HG03039 (cell line): ENCODE measurements around the gene PRDX2.

Experiments used
- ATAC-seq: cut with Tn5 transposase; IDR thresholded peaks from one replicate; pipeline ENCODE4 v1.9.1; 2021; ENCODE audit warnings: mild to moderate bottlenecking, moderate library complexity; ENCODE audit not compliant: unreplicated experiment

Gene PRDX2

DNA sequence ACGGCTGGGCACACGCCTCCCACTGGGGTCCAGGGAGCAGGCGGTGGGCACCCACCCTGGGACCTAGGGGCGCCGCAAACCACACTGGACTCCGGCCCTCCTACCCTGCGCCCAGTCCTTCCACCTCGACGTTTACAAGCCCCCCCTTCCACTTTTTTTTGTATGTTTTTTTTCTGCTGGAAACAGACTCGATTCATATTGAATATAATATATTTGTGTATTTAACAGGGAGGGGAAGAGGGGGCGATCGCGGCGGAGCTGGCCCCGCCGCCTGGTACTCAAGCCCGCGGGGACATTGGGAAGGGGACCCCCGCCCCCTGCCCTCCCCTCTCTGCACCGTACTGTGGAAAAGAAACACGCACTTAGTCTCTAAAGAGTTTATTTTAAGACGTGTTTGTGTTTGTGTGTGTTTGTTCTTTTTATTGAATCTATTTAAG lies 8.7 kb downstream of the PRDX2 start:
- ATAC-seq: no peak

- ATAC-seq: no peak
These were observed 9.3 kb downstream of the PRDX2 start for GRCh38 chr19:12792051-12792852.

- peak; percentile 25 for ATAC-seq
These were observed 10.1 kb downstream of the PRDX2 start, which contains the start of gene JUNB for GRCh38 chr19:12791345-12792050. Gene JUNB, plus strand, starts transcription at chr19:12791486. Its CDS starts 286 bp downstream, at chr19:12791772.

GRCh38 chr19:12790628-12791344 lies 10.8 kb downstream of the PRDX2 start:
- no peak for ATAC-seq

GRCh38 chr19:12789904-12790619 lies 11.5 kb downstream of the PRDX2 start:
- ATAC-seq: peak; percentile 27

GRCh38 chr19:12789098-12789903 lies 12.3 kb downstream of the PRDX2 start:
- ATAC-seq: no peak

DNA sequence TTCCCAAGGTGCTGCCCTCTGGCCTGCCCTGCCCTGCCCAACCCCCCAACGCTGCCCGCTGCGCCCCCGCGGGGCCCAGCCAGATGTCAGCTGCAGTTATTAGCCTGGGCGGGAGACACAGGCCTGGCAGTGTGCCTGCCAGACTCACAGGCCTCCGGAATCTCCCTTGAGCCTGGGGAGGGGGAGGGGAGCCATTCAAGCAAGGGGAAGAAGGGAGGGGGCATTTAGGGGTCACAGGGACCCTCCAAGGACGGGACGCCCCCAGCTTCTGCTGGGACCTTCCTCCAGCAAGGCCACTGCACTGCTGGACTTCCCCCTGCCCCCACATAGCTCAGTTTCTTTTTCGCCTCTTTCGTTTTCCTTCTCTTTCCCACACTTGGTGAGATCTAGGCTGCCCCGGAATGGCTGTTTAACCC lies 12.9 kb downstream of the PRDX2 start:
- ATAC-seq: no peak

GRCh38 chr19:12788042-12788681 lies 13.4 kb downstream of the PRDX2 start:
- ATAC-seq: no peak

DNA sequence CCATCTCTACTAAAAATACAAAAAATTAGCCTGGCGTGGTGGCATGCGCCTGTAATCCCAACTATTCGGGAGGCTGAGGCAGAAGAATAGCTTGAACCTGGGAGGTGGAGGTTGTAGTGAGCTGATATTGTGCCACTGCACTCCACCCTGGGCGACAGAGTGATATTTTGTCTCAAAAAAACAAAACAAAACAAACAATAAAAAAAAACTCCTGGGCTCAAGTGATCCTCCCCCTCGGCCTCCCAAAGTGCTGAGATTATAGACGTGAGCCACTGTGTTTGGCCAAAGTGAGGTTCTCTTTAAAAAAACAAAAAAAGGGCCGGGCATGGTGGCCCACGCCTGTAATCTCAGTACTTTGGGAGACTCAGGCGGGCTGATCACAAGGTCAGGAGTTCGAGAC lies 14.1 kb downstream of the PRDX2 start:
- ATAC-seq: no peak

- ATAC-seq: no peak
These were observed 14.6 kb downstream of the PRDX2 start for GRCh38 chr19:12786952-12787351.

GRCh38 chr19:12786141-12786870 lies 15.3 kb downstream of the PRDX2 start:
- ATAC-seq: no peak

DNA sequence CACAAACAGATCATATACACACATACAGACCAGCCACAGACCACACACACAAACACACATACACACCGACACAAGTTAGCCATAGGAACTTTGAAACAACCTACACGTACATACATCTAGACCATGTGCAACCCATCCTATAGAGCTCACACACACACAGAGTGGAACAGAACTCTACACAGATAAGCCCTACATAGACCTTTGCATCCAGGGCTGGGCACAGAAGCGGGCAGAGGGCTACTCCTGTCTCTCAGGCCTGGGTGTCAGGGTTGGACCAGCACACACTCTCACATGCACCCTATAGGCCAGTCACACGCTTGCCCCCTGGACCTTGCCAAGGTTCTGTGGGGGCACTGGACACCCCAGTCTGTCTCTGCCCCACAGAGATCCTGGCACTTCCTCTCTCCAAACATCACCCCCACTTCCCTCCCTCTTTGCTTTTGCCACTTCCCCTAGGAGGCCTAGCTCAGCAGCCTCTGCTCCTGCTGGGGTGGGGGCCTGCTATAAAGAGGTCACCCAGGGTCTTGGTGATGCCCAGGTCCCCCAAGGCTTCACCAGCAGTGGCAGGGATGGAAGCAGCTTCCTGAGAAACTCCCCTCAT lies 16.1 kb downstream of the PRDX2 start:
- ATAC-seq: no peak

GRCh38 chr19:12784871-12785430 lies 16.6 kb downstream of the PRDX2 start:
- ATAC-seq: no peak

GRCh38 chr19:12784394-12784870 lies 17.2 kb downstream of the PRDX2 start:
- no peak for ATAC-seq

- no peak for ATAC-seq
These were observed 17.7 kb downstream of the PRDX2 start for GRCh38 chr19:12783849-12784393.

DNA sequence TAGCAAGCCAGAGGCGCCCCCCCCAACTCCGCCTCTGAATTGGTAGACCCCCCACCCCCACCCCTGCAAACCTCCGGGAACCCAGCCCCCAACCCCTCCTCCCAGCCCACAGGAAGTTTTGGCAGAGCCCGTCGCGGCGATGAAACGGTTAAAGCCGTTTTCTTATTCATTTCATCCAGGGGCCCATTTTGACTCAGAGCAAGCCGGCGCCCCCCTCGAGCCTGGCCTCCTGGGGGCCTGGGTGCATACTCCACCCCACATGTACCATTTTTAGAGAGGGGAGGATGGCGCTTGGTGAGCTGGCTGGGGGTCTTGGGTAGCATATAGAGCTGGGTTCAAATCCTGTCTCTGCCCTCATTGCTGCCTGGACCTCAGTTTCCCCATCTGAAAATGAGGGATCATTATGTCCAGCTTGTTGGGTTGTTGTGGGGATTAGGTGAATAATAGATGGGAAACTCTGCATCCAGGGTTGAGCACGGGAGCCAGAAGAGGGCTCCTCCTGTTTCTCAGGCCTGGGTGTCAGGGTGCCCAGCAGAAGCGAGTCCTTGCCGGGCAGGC lies 18.2 kb downstream of the PRDX2 start:
- ATAC-seq: no peak
